A673 (cell line): ENCODE results near the gene FAM209B. TPM values are rescaled to one million over a fixed set of nuclear protein-coding genes. Genes with fewer than 3 reads are reported as not detected.
"Not testable (repeated sequence)": the region's sequence is repeated elsewhere in the genome, so short reads cannot be mapped to it uniquely, and the experiment has no call there.

Experiments used
- BruUV-seq: library from RNA; stranded (reverse); fragments of 400-500 nt; replicated peaks from 2 replicates; lab custom pipeline; 2021; lab: Mats Ljungman, UMichigan
- CTCF ChIA-PET: fragments of 300-600 bp; sonication (Branson Sonifier 250); formaldehyde crosslinking; loops from one replicate; lab custom pipeline; 2022; ENCODE audit warnings: antibody characterized with exemption; lab: Charles Lee
- POLR2A ChIA-PET: fragments of 300-600 bp; sonication (Branson Sonifier 250); formaldehyde crosslinking; loops from one replicate; lab custom pipeline; 2022; ENCODE audit warnings: antibody characterized with exemption; ENCODE audit not compliant: low non-redundant PET; lab: Charles Lee
- DNase-seq: peaks from one replicate; pipeline ENCODE4 v3.0.0-alpha.2; 2015; ENCODE audit warnings: low spot score
- H3K27ac ChIP-seq: fragments of 200-600 bp; sonication (generic); 2 replicates; pipeline ENCODE4 v1.5.1; 2016; ENCODE audit warnings: mixed run types, low read depth, mild to moderate bottlenecking, mixed read lengths, antibody characterized with exemption, low read length; ENCODE audit not compliant: poor library complexity, severe bottlenecking
- H3K27me3 ChIP-seq: fragments of 200-600 bp; sonication (generic); replicated peaks from 2 replicates; pipeline ENCODE4 v1.6.1; 2017; ENCODE audit warnings: mixed run types, low read depth, mild to moderate bottlenecking, mixed read lengths, antibody characterized with exemption, low read length; ENCODE audit not compliant: insufficient read depth, poor library complexity
- H3K36me3 ChIP-seq: fragments of 200-600 bp; sonication (generic); 2 replicates; pipeline ENCODE4 v1.6.1; 2016; ENCODE audit warnings: mixed run types, mild to moderate bottlenecking, mixed read lengths, antibody characterized with exemption, low read length; ENCODE audit not compliant: insufficient read depth, poor library complexity, severe bottlenecking
- H3K4me1 ChIP-seq: fragments of 200-600 bp; sonication (generic); 2 replicates; pipeline ENCODE4 v1.6.1; 2017; ENCODE audit warnings: mixed run types, mild to moderate bottlenecking, mixed read lengths, antibody characterized with exemption, low read length; ENCODE audit not compliant: insufficient read depth, poor library complexity, severe bottlenecking
- H3K4me3 ChIP-seq: fragments of 200-600 bp; sonication (generic); 2 replicates; pipeline ENCODE4 v1.5.1; 2016; ENCODE audit warnings: low read depth, mixed run types, mild to moderate bottlenecking, mixed read lengths, low read length; ENCODE audit not compliant: poor library complexity, severe bottlenecking
- H3K9me3 ChIP-seq: fragments of 200-600 bp; sonication (generic); 2 replicates; pipeline ENCODE4 v1.6.1; 2016; ENCODE audit warnings: mixed run types, low read depth, mild to moderate bottlenecking, mixed read lengths, antibody characterized with exemption, low read length; ENCODE audit not compliant: poor library complexity, severe bottlenecking
- EZH2 ChIP-seq: fragments of 200-600 bp; sonication (generic); IDR thresholded peaks from 2 replicates; pipeline ENCODE4 v1.6.1; 2017; ENCODE audit warnings: borderline replicate concordance, low read depth, mild to moderate bottlenecking, mixed read lengths, antibody characterized with exemption, low read length; ENCODE audit not compliant: poor library complexity, severe bottlenecking
- intact Hi-C: fragments of 100-400 bp; cut with micrococcal nuclease; formaldehyde crosslinking; loops from one replicate; pipeline ENCODE4 v1.10.0; 2022; ENCODE audit not compliant: unreplicated experiment
- total RNA-seq: library from RNA; stranded (reverse); gene quantifications from 2 replicates; pipeline ENCODE4 v1.2.3, GENCODE V29; 2021
- TF ChIP-seq, protein P1 (sequence below): fragments of 300-800, 200-600 bp; sonication (generic); conservative IDR thresholded peaks from 2 replicates; pipeline ENCODE4 v1.5.1; 2017; ENCODE audit warnings: low read depth, mild to moderate bottlenecking, antibody characterized with exemption, low read length, moderate library complexity, mixed read lengths

FAM209B gene
- total RNA-seq, 1 experiment from 2014 or later, result 0.45 TPM

DNA sequence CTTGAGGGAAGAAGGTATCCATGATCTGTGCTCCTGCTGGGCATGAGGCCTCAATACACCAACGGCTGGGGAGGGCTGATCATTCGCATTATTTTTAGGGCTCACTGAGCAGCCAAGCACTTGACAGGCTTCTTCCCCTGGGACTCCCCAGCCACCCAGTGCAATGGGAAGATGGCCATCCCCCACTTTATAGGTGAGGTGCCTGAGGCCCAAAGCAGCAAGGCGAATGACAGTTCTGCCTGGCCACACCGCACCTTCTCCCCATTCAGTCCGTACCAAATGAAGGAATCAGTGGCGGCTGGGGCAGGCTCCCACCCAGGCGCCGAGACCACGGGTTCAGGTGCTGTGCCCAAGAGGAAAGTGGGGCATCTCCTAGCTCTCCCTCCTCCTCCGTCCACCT is 12.9 kb upstream of the FAM209B start:
- ChIA-PET CTCF (no interaction called here), POLR2A (no interaction called here)

DNA sequence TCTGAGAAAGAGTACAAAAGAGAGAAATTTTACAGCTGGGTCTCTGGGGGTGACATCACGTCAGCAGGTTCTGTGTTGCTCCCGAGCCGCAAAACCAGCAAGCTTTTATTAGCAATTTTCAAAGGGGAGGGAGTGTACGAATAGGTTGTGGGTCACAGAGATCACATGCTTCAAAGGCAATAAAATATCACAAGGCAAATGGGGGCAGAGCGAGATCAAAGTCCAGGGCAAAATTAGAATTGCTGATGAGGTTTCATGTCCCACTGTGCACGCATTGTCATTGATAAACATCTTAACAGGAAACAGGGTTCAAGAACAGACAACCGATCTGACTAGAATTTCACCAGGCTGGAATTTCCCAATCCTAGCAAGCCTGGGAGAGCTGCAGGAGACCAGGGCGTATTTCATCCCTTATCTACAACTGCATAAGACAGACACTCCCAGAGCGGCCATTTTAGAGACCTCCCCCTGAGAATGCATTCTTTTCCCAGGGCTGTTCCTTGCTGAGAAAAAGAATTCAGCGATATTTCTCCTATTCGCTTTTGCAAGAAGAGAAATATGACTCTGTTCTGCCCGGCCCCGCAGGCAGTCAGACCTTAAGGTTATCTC is 12.2 kb upstream of the FAM209B start:
- H3K4me3 ChIP-seq, H3K27ac ChIP-seq, DNase-seq, H3K9me3 ChIP-seq, BruUV-seq, H3K4me1 ChIP-seq, POLR2A ChIA-PET, H3K27me3 ChIP-seq, CTCF ChIA-PET, intact Hi-C loops: not testable (repeated sequence)
- peaks cover 28% of the 10 kb centered on the region for H3K36me3 ChIP-seq

More for the DNA sequence above, 12.9 kb upstream of the FAM209B start:
- Histone ChIP-seq H3K4me1 (no peaks in the 10 kb centered on the region), H3K27me3 (no peaks in the 10 kb centered on the region), H3K36me3 (peaks cover 28% of the 10 kb centered on the region), H3K27ac (no peak overlapping the region), H3K4me3 (no peak overlapping the region), H3K9me3 (peaks cover 4% of the 10 kb centered on the region)
- no TSS peak for BruUV-seq
- TF ChIP-seq, protein P1, sequence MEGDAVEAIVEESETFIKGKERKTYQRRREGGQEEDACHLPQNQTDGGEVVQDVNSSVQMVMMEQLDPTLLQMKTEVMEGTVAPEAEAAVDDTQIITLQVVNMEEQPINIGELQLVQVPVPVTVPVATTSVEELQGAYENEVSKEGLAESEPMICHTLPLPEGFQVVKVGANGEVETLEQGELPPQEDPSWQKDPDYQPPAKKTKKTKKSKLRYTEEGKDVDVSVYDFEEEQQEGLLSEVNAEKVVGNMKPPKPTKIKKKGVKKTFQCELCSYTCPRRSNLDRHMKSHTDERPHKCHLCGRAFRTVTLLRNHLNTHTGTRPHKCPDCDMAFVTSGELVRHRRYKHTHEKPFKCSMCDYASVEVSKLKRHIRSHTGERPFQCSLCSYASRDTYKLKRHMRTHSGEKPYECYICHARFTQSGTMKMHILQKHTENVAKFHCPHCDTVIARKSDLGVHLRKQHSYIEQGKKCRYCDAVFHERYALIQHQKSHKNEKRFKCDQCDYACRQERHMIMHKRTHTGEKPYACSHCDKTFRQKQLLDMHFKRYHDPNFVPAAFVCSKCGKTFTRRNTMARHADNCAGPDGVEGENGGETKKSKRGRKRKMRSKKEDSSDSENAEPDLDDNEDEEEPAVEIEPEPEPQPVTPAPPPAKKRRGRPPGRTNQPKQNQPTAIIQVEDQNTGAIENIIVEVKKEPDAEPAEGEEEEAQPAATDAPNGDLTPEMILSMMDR, result no peak
- TF ChIP-seq EZH2, result no peak
- no peak for DNase-seq
- intact Hi-C loops, result no loop called here

DNA sequence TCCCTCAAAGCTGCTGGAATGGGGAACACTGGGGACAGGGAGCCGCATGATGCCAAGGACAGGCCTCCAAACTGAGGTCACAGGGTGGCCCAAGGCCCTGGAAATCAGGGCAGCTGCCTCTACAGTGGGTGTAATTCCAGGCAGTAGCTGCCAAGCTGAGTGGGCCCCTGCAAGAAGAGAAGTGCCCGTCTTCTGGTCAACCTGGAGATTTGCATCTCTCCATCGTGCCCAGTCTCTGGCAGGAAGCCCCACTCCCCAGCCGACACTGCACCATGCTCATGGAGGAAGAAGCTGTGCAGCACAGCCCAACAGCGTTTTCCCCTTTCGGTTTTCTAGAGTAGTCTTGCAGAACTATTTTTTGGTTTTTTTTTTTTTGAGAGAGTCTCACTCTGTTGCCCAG is 10.7 kb upstream of the FAM209B start:
- no TSS peak for BruUV-seq
- no peaks in the 10 kb centered on the region for H3K27me3 ChIP-seq
- intact Hi-C loops, result no loop called here
- peaks cover 23% of the 10 kb centered on the region for H3K36me3 ChIP-seq
- DNase-seq, result no peak
- POLR2A ChIA-PET, result no interaction called here
- no peaks in the 10 kb centered on the region for H3K4me1 ChIP-seq
- TF ChIP-seq, protein P1, result no peak
- TF ChIP-seq EZH2, result no peak
- no peak overlapping the region for H3K4me3 ChIP-seq
- no peak overlapping the region for H3K27ac ChIP-seq
- CTCF ChIA-PET, result no interaction called here
- H3K9me3 ChIP-seq, result peaks cover 4% of the 10 kb centered on the region

DNA sequence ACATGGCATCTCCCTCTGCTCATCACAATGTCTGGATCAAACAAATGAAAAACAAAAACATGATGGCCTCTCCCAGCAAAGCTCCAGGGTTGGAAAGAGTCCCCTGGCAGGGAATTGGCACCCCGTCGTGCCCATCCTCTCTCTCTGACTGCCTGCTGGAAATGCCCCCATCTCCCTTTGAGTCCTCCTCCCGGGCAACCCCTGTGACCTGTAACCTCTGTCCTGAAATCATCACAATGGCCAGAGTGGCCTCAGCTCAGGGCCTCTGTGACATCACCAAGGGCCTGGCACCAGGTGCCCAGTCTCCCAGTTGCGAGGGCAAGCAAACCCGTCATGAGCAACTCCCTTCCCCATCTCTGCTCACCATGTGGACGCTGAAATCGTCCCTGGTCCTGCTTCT is 8.6 kb upstream of the FAM209B start, which contains the start of gene FAM209A:
Gene FAM209A (plus strand): TSS at position 301 of the 400 bp plus-strand sequence. CDS start 65 bp downstream, at position 366.
- CTCF ChIA-PET, H3K36me3 ChIP-seq, H3K27me3 ChIP-seq, DNase-seq, intact Hi-C loops, POLR2A ChIA-PET, H3K27ac ChIP-seq, H3K4me3 ChIP-seq, H3K4me1 ChIP-seq, BruUV-seq, H3K9me3 ChIP-seq: not testable (repeated sequence)
